Hematopoietic multipotent progenitor cell treated with erythropoietin and hydrocortisone succinate and interleukin-3 and kit ligand, for 6 days (in vitro differentiated cells): ENCODE data around the gene FGD4.
"Not testable (repeated sequence)": the region's sequence is repeated elsewhere in the genome, so short reads cannot be mapped to it uniquely, and the experiment has no call there.

Source experiments
- DNase-seq: peaks from one replicate; pipeline ENCODE4 v3.0.0-alpha.2; 2015

FGD4 gene

GRCh38 chr12:32496946-32497345 lies 97.6 kb downstream of the FGD4 start:
- DNase-seq: no peak

GRCh38 chr12:32497864-32498263 lies 98.5 kb downstream of the FGD4 start:
- no peak for DNase-seq

GRCh38 chr12:32499048-32499447 lies 99.7 kb downstream of the FGD4 start:
- DNase-seq: no peak

GRCh38 chr12:32501835-32502333 lies 102.5 kb downstream of the FGD4 start:
- no peak for DNase-seq

- DNase-seq: peak; percentile 27
These were observed 103.5 kb downstream of the FGD4 start for GRCh38 chr12:32502693-32503502.

GRCh38 chr12:32503730-32504129 lies 104.4 kb downstream of the FGD4 start:
- no peak for DNase-seq

- DNase-seq: no peak
These were observed 105.2 kb downstream of the FGD4 start for GRCh38 chr12:32504591-32504990.

- DNase-seq: no peak
These were observed 105.9 kb downstream of the FGD4 start for GRCh38 chr12:32505067-32505945.

- not testable (repeated sequence) for DNase-seq
These were observed 108.0 kb downstream of the FGD4 start for GRCh38 chr12:32507096-32507941.

- DNase-seq: no peak
These were observed 108.6 kb downstream of the FGD4 start for GRCh38 chr12:32507942-32508320.

GRCh38 chr12:32508626-32509025 lies 109.3 kb downstream of the FGD4 start:
- no peak for DNase-seq

GRCh38 chr12:32509328-32510091 lies 110.2 kb downstream of the FGD4 start:
- no peak for DNase-seq

GRCh38 chr12:32511976-32512375 lies 112.6 kb downstream of the FGD4 start:
- not testable (repeated sequence) for DNase-seq

- DNase-seq: no peak
These were observed 113.0 kb downstream of the FGD4 start for GRCh38 chr12:32512379-32512778.

- no peak for DNase-seq
These were observed 113.6 kb downstream of the FGD4 start for GRCh38 chr12:32512910-32513309.

GRCh38 chr12:32515137-32515873 lies 115.9 kb downstream of the FGD4 start:
- peak; percentile 33 for DNase-seq

- DNase-seq: peak; percentile 76
These were observed 116.9 kb downstream of the FGD4 start for GRCh38 chr12:32516230-32516629.

- no peak for DNase-seq
These were observed 118.6 kb downstream of the FGD4 start for GRCh38 chr12:32517966-32518365.

GRCh38 chr12:32519047-32519446 lies 119.7 kb downstream of the FGD4 start:
- no peak for DNase-seq

GRCh38 chr12:32522331-32523221 lies 123.2 kb downstream of the FGD4 start:
- DNase-seq: peak; percentile 59
